Measurements from ENCODE around the gene ZHX3. TPM values are rescaled to one million over a fixed set of nuclear protein-coding genes. Genes with fewer than 3 reads are reported as not detected.

Gene ZHX3
- total and polyA plus RNA-seq, 9 donors: 5.7 to 11.4 (median 7.8) TPM

- Histone ChIP-seq H3K27ac (ENCODE audit: low read length) (no peak overlapping the region), H3K4me3 (ENCODE audit: low read length) (no peak overlapping the region), H3K27me3 (ENCODE audit: control insufficient read depth, insufficient read depth, low read length) (no peaks in the 10 kb centered on the region), H3K4me1 (ENCODE audit: control insufficient read depth, insufficient read depth, low read length) (peaks cover 24% of the 10 kb centered on the region), H3K36me3 (ENCODE audit: control insufficient read depth, insufficient read depth, low read length) (no peaks in the 10 kb centered on the region), H3K9me3 (replicated peaks; ENCODE audit: control insufficient read depth, low read depth, low read length) (no peaks in the 10 kb centered on the region)
- WGBS (ENCODE audit: insufficient coverage): 85% methylated on average over 8 of the region's 11 CpGs
- no peak for DNase-seq
Observed at GRCh38 chr20:41344938-41345728, 27.6 kb upstream of the ZHX3 start.

GRCh38 chr20:41344477-41344876 is 26.9 kb upstream of the ZHX3 start:
- WGBS (ENCODE audit: insufficient coverage): 80% methylated on average over 4 of the region's 4 CpGs
- H3K27me3 ChIP-seq (ENCODE audit: control insufficient read depth, insufficient read depth, low read length): peaks cover 4% of the 10 kb centered on the region
- H3K4me3 ChIP-seq (ENCODE audit: low read length): no peak overlapping the region
- no peak for DNase-seq
- H3K36me3 ChIP-seq (ENCODE audit: control insufficient read depth, insufficient read depth, low read length): no peaks in the 10 kb centered on the region
- H3K27ac ChIP-seq (ENCODE audit: low read length): no peak overlapping the region
- peaks cover 31% of the 10 kb centered on the region for H3K4me1 ChIP-seq (ENCODE audit: control insufficient read depth, insufficient read depth, low read length)
- H3K9me3 ChIP-seq (replicated peaks; ENCODE audit: control insufficient read depth, low read depth, low read length): no peaks in the 10 kb centered on the region

DNA sequence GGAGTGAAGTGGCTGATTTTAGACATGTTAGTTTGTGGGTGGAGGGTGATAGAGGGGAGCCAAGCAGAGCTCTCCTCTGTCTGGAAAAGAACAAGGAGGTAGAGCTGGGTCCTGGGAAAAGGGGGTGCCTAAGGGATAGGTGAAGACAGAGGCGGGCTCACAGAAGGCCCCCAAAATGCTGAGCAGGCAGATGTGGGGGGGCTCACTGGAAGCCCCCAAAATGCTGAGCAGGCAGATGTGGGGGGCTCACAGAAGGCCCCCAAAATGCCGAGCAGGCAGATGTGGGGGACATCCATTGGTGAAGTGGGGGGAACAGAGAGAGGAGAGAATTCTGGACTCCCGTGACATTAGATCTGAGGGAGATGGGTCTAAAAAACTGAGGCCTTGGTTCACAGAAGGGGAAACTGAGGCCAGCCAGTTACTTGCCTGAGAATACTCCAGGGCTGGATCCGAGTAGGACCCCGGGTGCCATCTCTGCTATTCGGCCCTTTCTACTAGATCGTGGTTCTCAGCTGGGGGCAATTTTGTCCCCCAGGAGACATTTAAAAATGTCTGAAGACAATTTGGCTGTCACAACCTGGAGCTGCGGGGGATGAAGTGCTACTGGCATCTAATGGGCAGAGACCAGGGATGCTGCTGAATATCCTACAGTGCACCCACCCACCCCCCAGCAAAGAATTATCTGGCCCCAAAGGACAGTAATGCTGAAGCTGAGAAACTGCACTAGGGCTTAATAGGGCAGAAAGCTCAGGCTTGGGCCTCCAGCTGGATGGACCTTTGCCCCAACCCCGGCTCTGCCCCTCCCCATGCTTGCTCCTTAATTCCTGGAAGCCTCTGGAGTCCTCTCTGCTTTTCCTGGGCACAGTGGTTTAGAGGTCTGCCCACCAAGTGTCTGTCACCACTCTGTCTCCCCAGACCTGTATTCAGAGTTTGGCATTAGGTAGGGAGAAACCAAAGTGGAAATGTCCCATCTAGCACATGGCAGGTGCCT is 25.2 kb upstream of the ZHX3 start:
- Histone ChIP-seq H3K4me3 (ENCODE audit: low read length) (no peak overlapping the region), H3K4me1 (ENCODE audit: control insufficient read depth, insufficient read depth, low read length) (peaks cover 26% of the 10 kb centered on the region), H3K36me3 (ENCODE audit: control insufficient read depth, insufficient read depth, low read length) (no peaks in the 10 kb centered on the region), H3K9me3 (replicated peaks; ENCODE audit: control insufficient read depth, low read depth, low read length) (no peaks in the 10 kb centered on the region), H3K27me3 (ENCODE audit: control insufficient read depth, insufficient read depth, low read length) (peaks cover 4% of the 10 kb centered on the region), H3K27ac (ENCODE audit: low read length) (no peak overlapping the region)
- WGBS (ENCODE audit: insufficient coverage): 90% methylated on average over 8 of the region's 9 CpGs
- no peak for DNase-seq

- WGBS (ENCODE audit: insufficient coverage): 5% methylated on average over 22 of the region's 33 CpGs
- Histone ChIP-seq H3K27me3 (ENCODE audit: control insufficient read depth, insufficient read depth, low read length) (peaks cover 4% of the 10 kb centered on the region), H3K4me3 (ENCODE audit: low read length) (peak within 1 kb of the TSS; percentile 34), H3K27ac (ENCODE audit: low read length) (peak within 1 kb of the TSS; percentile 67), H3K36me3 (ENCODE audit: control insufficient read depth, insufficient read depth, low read length) (no peaks in the 10 kb centered on the region), H3K9me3 (replicated peaks; ENCODE audit: control insufficient read depth, low read depth, low read length) (no peaks in the 10 kb centered on the region), H3K4me1 (ENCODE audit: control insufficient read depth, insufficient read depth, low read length) (peaks cover 21% of the 10 kb centered on the region)
- peak; percentile 91 for DNase-seq
Observed at GRCh38 chr20:41340327-41341055, 23.0 kb upstream of the ZHX3 start, which contains the start of gene LPIN3. TSS of gene LPIN3 (plus strand) at chr20:41340821. CDS start at chr20:41345804, 4,983 bp downstream.

GRCh38 chr20:41339957-41340326 is 22.4 kb upstream of the ZHX3 start:
- no peaks in the 10 kb centered on the region for H3K9me3 ChIP-seq (replicated peaks; ENCODE audit: control insufficient read depth, low read depth, low read length)
- no peaks in the 10 kb centered on the region for H3K36me3 ChIP-seq (ENCODE audit: control insufficient read depth, insufficient read depth, low read length)
- peaks cover 21% of the 10 kb centered on the region for H3K4me1 ChIP-seq (ENCODE audit: control insufficient read depth, insufficient read depth, low read length)
- 7% methylated on average over 16 of the region's 25 CpGs for WGBS (ENCODE audit: insufficient coverage)
- H3K4me3 ChIP-seq (ENCODE audit: low read length): peak overlapping the region; percentile 34
- H3K27ac ChIP-seq (ENCODE audit: low read length): peak overlapping the region; percentile 67
- peaks cover 4% of the 10 kb centered on the region for H3K27me3 ChIP-seq (ENCODE audit: control insufficient read depth, insufficient read depth, low read length)
- DNase-seq: peak; percentile 77

- DNase-seq: no peak
Observed at GRCh38 chr20:41336711-41337492, 19.4 kb upstream of the ZHX3 start.

GRCh38 chr20:41335591-41335990 is 18.1 kb upstream of the ZHX3 start:
- Histone ChIP-seq H3K9me3 (replicated peaks; ENCODE audit: control insufficient read depth, low read depth, low read length) (no peaks in the 10 kb centered on the region), H3K4me1 (ENCODE audit: control insufficient read depth, insufficient read depth, low read length) (peaks cover 13% of the 10 kb centered on the region), H3K36me3 (ENCODE audit: control insufficient read depth, insufficient read depth, low read length) (no peaks in the 10 kb centered on the region), H3K27me3 (ENCODE audit: control insufficient read depth, insufficient read depth, low read length) (peaks cover 4% of the 10 kb centered on the region), H3K27ac (ENCODE audit: low read length) (no peak overlapping the region), H3K4me3 (ENCODE audit: low read length) (no peak overlapping the region)
- WGBS (ENCODE audit: insufficient coverage): 75% methylated on average over 1 of the region's 1 CpG
- no peak for DNase-seq

More at GRCh38 chr20:41336711-41337492, 19.4 kb upstream of the ZHX3 start:
- H3K4me1 ChIP-seq (ENCODE audit: control insufficient read depth, insufficient read depth, low read length): peaks cover 21% of the 10 kb centered on the region
- peaks cover 4% of the 10 kb centered on the region for H3K27me3 ChIP-seq (ENCODE audit: control insufficient read depth, insufficient read depth, low read length)
- no peaks in the 10 kb centered on the region for H3K9me3 ChIP-seq (replicated peaks; ENCODE audit: control insufficient read depth, low read depth, low read length)
- H3K27ac ChIP-seq (ENCODE audit: low read length): no peak overlapping the region
- H3K4me3 ChIP-seq (ENCODE audit: low read length): no peak overlapping the region
- 96% methylated on average over 2 of the region's 4 CpGs for WGBS (ENCODE audit: insufficient coverage)
- H3K36me3 ChIP-seq (ENCODE audit: control insufficient read depth, insufficient read depth, low read length): no peaks in the 10 kb centered on the region

GRCh38 chr20:41334443-41335421 is 17.2 kb upstream of the ZHX3 start:
- DNase-seq: no peak
- Histone ChIP-seq H3K4me1 (ENCODE audit: control insufficient read depth, insufficient read depth, low read length) (peaks cover 9% of the 10 kb centered on the region), H3K27me3 (ENCODE audit: control insufficient read depth, insufficient read depth, low read length) (peaks cover 2% of the 10 kb centered on the region), H3K4me3 (ENCODE audit: low read length) (no peak overlapping the region), H3K9me3 (replicated peaks; ENCODE audit: control insufficient read depth, low read depth, low read length) (no peaks in the 10 kb centered on the region), H3K27ac (ENCODE audit: low read length) (peak overlapping the region; percentile 16), H3K36me3 (ENCODE audit: control insufficient read depth, insufficient read depth, low read length) (no peaks in the 10 kb centered on the region)
- WGBS (ENCODE audit: insufficient coverage): 71% methylated on average over 6 of the region's 15 CpGs

All from muscle of leg (tissue), 11 donors.